Measurements from ENCODE around the gene MARCHF3.
"Not testable (repeated sequence)": the region's sequence is repeated elsewhere in the genome, so short reads cannot be mapped to it uniquely, and the experiment has no call there.

The MARCHF3 gene

GRCh38 chr5:126875303-126875785 lies 155.0 kb downstream of the MARCHF3 start:
- no peak for DNase-seq (ENCODE audit: low spot score)

GRCh38 chr5:126872561-126873354 lies 157.6 kb downstream of the MARCHF3 start:
- DNase-seq (ENCODE audit: low spot score) = no peak

- DNase-seq (ENCODE audit: low spot score) = no peak
Measured at GRCh38 chr5:126871441-126871840, 158.9 kb downstream of the MARCHF3 start.

GRCh38 chr5:126869005-126869451 lies 161.3 kb downstream of the MARCHF3 start:
- no peak for DNase-seq (ENCODE audit: low spot score)

- no peak for DNase-seq (ENCODE audit: low spot score)
Measured at GRCh38 chr5:126868338-126869004, 161.9 kb downstream of the MARCHF3 start.

- peak; percentile 27 for DNase-seq (ENCODE audit: low spot score)
Measured at GRCh38 chr5:126866851-126867636, 163.3 kb downstream of the MARCHF3 start.

GRCh38 chr5:126865299-126865698 lies 165.1 kb downstream of the MARCHF3 start:
- DNase-seq (ENCODE audit: low spot score) = no peak

- DNase-seq (ENCODE audit: low spot score) = peak; percentile 38
Measured at GRCh38 chr5:126864042-126864688, 166.2 kb downstream of the MARCHF3 start.

GRCh38 chr5:126863402-126863801 lies 167.0 kb downstream of the MARCHF3 start:
- no peak for DNase-seq (ENCODE audit: low spot score)

- no peak for DNase-seq (ENCODE audit: low spot score)
Measured at GRCh38 chr5:126858441-126858840, 171.9 kb downstream of the MARCHF3 start.

GRCh38 chr5:126857472-126858410 lies 172.6 kb downstream of the MARCHF3 start:
- no peak for DNase-seq (ENCODE audit: low spot score)

- DNase-seq (ENCODE audit: low spot score) = no peak
Measured at GRCh38 chr5:126855266-126855665, 175.1 kb downstream of the MARCHF3 start.

GRCh38 chr5:126854526-126855110 lies 175.7 kb downstream of the MARCHF3 start:
- no peak for DNase-seq (ENCODE audit: low spot score)

GRCh38 chr5:126853541-126854307 lies 176.6 kb downstream of the MARCHF3 start:
- DNase-seq (ENCODE audit: low spot score) = not testable (repeated sequence)

- no peak for DNase-seq (ENCODE audit: low spot score)
Measured at GRCh38 chr5:126852841-126853271, 177.5 kb downstream of the MARCHF3 start.

GRCh38 chr5:126852091-126852571 lies 178.2 kb downstream of the MARCHF3 start:
- no peak for DNase-seq (ENCODE audit: low spot score)

- DNase-seq (ENCODE audit: low spot score) = no peak
Measured at GRCh38 chr5:126851501-126852011, 178.8 kb downstream of the MARCHF3 start.

- DNase-seq (ENCODE audit: low spot score) = no peak
Measured at GRCh38 chr5:126849101-126849678, 181.2 kb downstream of the MARCHF3 start.

- DNase-seq (ENCODE audit: low spot score) = no peak
Measured at GRCh38 chr5:126848253-126848652, 182.1 kb downstream of the MARCHF3 start.

Data from hematopoietic multipotent progenitor cell treated with erythropoietin and hydrocortisone succinate and interleukin-3 and kit ligand, for 15 days (in vitro differentiated cells).